Forelimb muscle (tissue), 1 donor: Measurements from ENCODE around the gene DDX28. TPM values are rescaled to one million over a fixed set of nuclear protein-coding genes. Genes with fewer than 3 reads are reported as not detected.
"Not testable (repeated sequence)": the region's sequence is repeated elsewhere in the genome, so short reads cannot be mapped to it uniquely, and the experiment has no call there.

Source experiments
- DNase-seq: peaks from one replicate; pipeline ENCODE4 v3.0.0-alpha.2; 2013; ENCODE audit warnings: low read depth
- polyA plus RNA-seq: library from polyadenylated mRNA; unstranded; fragments of 120-200 nt; gene quantifications from one replicate; pipeline ENCODE4 v1.2.1, GENCODE V29; 2013; ENCODE audit not compliant: insufficient read length

The DDX28 gene
- polyA plus RNA-seq, 1 donor, result 4.8 TPM

DNA sequence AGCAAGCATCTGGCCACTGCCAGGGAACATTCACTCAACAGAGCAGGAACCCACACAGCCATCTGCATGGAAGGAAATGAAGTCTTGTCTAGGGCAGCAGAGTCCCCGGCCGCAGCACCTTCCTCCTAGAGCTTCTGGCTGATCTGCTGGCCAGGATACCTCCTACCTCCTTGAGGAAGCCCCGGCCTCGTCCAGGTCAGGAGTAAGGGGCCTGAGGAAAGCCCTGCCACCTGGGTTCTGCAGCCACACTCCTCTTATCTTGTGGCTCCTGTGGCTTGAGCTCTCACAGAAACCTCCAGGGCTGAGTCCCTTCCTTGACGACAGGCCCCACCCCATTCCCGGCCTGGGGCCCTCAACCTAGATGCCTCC is 29.0 kb downstream of the DDX28 start:
- not testable (repeated sequence) for DNase-seq

DNA sequence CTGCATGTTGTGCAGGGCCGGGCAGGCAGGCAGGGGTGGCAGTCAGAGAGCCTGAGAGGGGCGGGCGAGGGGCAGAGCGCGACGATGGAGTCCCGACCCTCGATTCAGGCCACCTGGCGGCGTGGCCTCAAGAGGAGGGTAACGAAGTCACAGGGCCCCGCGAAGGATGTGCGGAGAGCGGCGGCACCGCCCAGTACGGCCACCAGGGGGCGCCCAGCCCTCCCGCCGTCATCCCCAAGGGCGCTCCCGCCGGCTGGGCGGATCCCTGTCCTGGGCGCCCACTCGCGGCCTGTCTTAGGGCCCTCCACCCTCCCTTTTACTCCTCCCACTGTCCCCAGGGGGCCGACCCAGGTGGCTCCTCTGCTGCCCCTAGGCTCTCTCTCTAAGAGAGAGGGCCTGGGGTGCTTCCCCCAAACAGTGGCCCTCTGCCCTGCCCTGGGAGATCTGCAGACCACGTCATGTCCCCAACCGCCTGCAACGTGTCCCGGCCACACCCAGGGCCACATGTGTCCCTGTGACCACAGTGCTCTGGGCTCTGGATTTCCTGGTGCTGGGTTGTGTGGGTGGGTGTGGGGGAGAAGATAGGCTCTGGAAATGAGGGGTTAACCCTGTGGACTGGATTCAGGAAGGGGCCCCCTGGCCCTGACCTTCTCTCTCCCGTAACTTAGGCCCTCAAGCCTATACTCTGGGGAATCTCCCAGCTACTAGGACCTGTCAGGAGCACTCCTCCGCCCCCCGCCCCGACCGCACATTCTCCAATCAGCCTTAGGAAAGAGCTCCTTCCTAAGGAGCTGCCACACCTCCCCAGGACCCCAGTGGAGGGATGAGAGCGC is 29.6 kb downstream of the DDX28 start:
- no peak for DNase-seq

DNA sequence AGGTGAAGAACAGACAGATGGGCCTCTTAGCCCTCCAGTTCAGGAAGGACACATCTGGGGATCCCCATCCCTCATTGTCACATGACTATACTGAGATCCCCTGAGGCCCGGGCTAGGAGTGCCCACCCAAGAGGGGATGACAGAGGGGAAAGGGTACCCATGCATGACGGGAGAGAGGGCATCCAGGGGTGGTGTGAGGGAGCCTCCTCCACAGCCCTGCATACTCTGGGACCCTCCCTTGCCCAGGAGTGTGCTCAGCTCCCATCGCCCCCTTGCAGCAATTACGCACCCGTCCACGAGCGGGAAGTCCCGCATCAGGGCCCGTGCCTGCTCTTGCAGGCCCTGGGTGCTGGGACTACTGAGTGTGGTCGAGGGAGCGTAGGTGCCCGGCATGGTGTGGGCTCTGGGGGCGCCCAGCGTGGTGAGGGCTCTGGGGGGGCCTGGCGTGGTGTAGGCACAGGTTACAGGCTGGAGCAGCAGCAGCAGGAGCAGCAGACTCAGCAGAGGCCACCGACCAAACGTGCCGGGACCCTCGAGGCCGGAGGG is 30.3 kb downstream of the DDX28 start:
- DNase-seq, result no peak

DNA sequence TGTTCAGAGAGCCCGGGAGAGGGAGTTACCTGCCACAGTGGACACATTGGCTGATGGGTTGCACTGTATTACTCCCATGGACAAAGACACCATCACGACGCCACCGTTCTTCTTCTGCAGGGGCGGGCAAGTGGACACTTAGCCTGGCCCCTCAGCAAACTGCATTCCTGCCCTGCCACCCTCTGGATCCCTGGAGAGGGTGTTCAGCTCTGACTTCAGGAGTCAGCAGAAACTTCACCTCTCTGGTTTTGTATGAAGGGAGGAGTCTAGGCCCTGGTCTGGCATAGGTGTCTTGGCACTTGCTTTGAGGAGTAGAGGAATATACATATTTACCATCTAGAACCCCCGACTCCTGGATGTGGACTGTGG is 33.0 kb downstream of the DDX28 start:
- DNase-seq, result no peak

DNA sequence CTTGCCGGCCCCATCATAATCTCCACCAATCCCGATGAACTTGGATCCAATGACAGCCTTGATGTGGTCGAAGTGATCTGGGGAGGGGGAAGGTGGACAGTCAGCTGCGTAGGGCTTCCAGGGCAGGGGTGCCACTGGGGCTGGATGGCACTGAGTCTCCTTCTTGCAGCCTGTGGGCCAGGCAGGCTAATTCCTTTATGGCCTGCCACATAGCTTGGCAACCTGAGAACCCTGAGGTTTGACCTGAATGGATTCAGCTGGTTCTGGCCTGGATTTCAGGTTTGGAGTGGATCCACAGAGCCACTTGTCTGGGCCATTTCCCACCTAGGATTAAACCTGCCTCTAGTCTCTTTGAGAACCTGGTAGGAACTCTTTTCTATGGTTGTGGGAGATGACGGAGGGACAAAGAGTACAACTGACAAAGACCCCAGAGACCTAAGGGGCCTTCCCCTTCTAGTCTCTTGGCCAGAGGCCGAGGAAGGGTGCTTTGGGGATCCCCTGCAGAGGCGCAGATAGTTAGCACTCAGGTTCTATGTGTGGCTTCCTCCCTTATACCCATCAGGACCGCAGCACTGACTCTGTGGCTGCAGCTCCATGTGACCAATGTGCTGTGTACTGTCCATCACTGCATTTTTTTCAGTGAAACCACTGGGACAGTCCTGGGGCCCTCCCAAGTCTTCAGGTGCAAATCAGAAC is 33.6 kb downstream of the DDX28 start:
- DNase-seq, result no peak

DNA sequence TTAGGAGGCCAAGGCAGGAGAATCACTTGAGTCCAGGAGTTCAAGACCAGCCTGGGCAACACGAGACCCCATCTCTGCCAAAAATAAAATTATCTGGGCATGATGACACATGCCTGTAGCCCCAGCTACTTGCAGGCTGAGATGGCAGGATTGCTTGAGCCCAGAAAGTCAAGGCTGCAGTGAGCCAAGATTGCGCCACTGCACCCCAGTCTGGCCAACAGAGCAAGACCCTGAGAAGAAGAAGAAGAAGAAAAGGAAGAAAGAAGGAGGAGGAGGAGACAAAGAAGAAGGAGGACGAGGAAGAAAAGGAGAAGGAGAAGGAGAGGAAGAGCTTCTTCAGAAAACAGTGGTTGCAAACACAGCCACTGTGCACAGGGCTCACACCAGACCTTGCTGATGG is 34.4 kb downstream of the DDX28 start:
- DNase-seq, result no peak

DNA sequence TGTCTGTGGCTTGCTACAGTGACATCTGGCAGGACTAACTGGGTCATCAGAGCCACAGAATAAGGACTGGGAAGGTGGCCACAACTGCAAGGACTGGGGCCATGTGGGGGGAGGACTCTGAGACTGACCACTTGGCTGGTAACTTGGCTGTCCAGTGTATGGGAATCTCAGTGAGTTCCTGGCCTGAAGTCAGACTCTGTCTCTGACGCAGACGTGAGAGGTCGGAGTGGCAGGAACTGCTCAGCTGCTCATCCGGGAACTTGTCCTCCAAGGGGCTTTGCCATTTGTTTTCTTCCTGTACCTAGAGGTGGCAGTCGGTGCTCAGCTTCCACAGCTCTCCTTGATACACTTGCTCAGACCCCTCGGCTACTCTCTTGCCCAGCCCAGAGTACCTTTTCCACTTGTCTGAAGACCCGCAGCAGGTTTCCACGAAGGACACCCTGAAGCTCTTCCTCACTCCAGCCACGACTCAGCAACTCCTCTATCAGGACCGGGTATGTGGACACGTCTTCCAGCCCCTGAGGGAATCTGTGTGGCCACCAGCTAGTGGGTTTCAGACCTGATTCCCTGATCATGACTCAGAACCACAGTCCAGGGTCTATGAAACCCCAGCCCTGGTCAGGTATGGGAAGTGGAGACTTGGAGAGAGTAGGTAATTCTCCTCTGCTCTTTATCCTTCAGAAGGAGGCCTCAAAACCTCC is 35.4 kb downstream of the DDX28 start:
- DNase-seq, result no peak

DNA sequence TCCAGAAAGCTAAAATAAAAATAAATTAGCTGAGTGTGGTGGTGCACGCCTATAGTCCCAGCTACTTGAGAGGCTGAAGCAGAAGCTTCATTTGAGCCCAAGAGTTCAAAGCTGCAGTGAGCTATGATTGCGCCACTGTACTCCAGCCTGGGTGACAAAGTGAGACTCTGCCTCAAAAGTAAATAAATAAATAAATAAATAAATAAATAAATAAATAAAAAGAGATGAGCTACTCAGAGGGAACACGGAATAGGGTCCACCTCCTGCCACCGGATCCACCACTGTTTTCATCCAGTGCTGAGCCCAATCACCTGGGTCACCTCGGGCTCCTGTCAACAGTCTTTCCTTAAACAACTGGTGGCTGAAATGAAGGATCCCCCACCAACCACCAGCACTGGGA is 36.1 kb downstream of the DDX28 start:
- no peak for DNase-seq

DNA sequence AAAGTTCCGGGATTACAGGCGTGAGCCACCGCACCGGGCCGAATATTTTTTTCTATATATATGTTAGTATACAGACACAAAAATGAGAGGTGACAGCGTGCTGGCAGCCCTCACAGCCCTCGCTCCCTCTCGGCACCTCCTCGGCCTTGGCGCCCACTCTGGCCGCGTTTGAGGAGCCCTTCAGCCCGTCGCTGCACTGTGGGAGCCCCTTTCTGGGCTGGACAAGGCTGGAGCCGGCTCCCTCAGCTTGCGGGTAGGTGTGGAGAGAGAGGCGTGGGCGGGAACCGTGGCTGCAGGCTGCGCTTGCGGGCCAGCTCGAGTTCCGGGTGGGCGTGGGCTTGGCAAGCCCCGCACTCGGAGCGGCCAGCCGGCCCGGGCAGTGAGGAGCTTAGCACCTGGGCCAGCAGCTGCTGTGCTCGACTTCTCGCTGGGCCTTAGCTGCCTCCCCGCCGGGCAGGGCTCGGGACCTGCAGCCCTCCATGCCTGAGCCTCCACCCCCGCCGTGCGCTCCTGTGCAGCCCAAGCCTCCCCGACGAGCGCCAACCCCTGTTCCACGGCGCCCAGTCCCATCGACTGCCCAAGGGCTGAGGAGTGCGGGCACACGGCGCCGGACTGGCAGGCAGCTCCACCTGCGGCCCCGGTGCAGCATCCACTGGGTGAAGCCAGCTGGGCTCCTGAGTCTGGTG is 40.9 kb downstream of the DDX28 start:
- DNase-seq, result no peak

DNA sequence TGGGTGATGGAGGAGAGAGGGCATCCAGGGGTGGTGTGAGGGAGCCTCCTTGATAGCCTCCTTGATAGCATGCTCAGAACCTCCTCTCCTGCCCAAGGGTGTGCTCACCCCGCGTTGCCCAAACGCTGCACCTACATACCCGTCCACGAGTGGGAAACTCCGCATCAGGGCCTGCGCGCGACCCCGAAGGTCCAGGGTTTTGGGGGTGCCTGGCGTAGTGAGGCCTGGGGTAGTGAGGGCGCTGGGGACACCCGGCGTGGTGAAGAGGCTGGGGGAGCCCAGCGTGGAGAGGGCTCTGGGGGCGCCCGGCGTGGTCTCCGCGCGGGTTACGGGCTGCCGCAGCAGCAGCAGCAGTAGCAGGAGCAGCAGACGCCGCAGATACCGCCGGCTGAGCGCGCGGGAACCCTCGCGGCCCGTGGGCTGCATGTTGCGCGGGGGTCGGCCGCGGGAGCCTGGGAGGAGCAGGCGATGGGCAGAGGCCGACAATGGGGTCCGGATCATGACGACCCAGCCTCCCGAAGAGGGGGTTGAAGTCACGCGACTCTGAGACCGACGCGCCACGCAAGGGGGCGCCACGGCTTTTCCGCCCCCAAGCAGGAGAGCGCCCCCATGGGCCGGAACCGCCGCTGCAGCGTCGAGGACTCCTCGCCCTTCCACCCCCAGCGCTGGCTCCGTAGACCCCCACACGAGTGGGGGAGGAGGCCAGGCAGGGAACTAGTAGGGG is 42.9 kb downstream of the DDX28 start, which contains the start of gene DPEP3:
TSS of gene DPEP3 (minus strand) at position 545 of the 724 bp plus-strand sequence. CDS start at position 426, 119 bp downstream.
- DNase-seq, result no peak

DNA sequence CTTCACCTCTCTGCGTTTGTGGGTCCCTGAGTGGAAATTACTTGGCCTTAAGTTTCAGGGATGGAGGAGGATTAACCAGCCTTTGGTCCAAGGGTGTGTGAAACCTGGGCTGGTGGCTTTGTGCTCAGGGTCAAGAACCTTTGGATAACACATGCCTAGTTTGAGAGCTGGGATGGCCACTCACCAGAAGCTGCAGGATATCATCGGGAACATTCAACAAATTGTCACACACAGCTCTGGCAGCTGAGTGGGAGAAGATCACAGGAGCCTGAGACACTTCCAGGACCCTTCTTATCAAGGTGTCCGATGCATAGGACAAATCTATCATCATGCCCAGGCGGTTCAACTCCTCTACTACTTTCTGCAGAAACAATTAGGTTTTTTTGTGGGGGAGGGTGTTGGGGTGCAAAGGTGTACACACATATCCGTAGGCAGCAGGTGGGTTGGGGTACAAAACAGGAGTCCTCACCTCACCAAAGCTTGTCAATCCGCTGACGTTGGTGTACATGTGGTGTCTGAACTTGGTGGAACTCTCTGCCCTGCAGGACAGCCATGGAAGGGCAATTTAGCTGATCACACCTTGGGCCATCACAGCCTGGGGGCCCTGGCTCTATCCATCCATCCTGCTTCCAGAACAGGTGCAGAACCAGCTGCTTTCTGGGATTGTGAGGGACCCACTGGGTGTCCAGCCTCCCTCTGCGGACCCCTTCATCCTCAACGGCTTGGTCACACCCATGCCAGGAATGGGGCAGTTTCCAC is 45.4 kb downstream of the DDX28 start:
- DNase-seq, result no peak

DNA sequence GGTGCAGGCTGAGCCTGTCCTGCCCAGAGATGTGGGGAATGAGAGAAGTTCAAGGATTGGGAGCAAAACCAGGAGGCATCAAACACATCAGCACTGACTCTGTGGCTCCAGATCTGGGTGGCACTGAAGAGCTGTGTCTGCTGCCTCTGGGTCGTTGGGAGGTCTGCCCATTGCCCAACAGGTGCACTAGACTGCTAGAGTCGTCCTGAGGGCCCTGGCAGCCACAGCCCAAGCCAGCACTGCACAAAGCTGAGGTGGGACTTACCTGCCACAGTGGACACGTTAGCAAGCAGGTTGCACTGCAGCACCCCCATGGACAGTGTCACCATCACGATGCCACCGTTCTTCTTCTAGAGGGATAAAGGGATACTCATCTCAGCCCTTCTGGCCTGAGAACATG is 46.0 kb downstream of the DDX28 start:
- no peak for DNase-seq

DNA sequence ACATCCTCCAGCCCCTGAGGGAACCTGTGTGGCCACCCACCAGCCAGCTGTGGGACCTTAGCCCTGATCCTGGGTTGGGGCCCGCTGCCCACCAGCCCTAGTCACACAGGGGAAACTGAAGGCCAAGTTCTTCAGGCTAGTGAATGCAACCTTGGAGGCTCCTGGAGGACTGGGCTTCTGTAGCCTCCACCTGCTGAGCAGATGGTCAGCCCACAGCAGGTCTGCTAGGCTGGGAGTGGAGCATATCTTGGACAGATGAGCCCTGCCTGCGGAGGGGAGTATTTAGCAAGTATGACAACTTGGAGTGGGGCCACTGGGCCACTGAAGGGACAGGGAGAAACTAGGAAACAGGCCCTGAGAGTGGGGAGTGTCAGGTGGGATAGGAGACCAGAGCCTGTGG is 46.8 kb downstream of the DDX28 start:
- no peak for DNase-seq

DNA sequence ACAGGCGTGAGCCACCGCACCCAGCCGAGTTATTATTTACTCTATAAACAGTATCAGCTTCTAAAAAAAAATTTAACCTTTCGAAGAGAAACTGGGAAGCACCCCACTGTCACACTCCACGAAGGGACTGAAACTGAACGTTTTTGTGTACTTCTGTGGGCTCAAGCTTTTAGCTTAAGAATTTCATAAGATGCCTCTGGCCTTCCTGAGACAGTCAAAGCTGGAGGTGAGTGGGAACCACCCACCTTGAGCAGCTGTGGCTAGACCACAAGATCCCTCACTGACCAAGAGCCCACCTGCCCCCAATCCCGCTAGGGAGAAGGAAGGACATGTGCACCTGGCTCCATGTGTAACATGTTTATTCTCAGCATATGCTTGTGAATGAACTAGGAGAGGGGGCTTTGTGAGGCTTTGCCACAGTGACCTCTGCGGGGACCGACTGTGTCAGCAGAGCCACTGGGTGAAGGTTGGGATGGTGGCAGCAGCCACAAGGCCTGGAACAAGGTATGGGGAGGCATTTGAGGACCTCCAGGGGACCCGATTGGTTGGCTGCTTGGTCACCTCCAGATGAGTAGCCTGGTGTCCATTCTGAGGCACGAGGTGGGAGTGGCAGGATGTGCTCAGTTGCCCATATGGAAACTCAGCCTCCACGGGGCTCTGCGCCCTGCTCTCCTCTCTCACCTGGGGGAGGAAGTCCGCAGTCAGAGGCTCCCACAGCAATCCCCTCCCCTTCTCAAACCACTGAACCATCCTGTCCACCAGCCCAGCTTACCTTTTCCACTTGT is 47.5 kb downstream of the DDX28 start:
- DNase-seq, result no peak

DNA sequence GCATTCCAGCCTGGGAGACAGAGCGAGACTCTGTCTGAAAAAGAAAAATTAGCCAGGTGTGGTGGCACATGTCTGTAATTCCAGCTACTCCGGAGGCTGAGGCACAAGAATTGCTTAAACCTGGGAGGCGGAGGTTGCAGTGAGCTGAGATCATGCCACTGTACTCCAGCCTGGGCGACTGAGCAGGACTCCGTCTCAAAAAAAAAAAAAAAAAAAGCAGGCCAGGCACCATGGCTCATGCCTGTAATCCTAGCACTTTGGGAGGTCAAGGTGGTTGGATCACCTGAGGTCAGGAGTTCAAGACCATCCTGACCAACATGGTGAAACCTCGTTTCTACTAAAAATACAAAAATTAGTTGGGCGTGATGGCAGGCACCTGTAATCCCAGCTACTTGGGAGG is 50.7 kb downstream of the DDX28 start:
- DNase-seq, result not testable (repeated sequence)

DNA sequence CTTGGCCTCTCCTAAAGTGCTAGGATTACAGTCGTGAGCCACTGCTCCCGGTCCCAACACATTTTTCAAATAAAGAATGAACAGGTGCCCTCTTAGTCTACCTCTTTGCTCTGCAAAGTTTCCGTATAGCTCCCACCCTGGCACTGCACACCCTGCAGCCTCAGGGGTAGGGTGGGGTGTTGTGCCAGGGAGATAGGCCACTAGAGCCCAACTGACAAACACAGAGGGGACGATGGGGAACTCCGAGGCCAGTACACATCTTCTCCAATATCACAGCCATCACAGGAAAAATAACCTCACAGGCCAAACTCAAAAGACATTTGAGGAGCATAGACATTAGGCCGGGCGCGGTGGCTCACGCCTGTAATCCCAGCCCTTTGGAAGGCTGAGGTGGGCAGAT is 51.9 kb downstream of the DDX28 start:
- DNase-seq, result no peak
